GM06990 (cell line): Measurements from ENCODE around the gene HDAC1.

ENCODE experiments used
- DNase-seq: peaks from one replicate; pipeline ENCODE4 v3.0.0-alpha.2; 2011; ENCODE audit not compliant: insufficient read length; ENCODE audit errors: extremely low read depth
- H3K27me3 ChIP-seq: replicated peaks from 2 replicates; pipeline ENCODE4 v1.6.0; 2011; ENCODE audit warnings: low read length; ENCODE audit not compliant: control insufficient read depth, insufficient read depth
- H3K36me3 ChIP-seq: 2 replicates; pipeline ENCODE4 v1.5.1; 2011; ENCODE audit warnings: low read length; ENCODE audit not compliant: control insufficient read depth, insufficient read depth
- H3K4me3 ChIP-seq: replicated peaks from 2 replicates; pipeline ENCODE4 v1.5.1; 2011; ENCODE audit warnings: low read depth, mild to moderate bottlenecking, control low read depth, low read length
- CTCF ChIP-seq: IDR thresholded peaks from 2 replicates; pipeline ENCODE4 v1.5.1; 2011; ENCODE audit warnings: low read length, control low read depth, mild to moderate bottlenecking, inconsistent platforms; ENCODE audit not compliant: insufficient read depth, poor library complexity, severe bottlenecking

Gene HDAC1

GRCh38 chr1:32338637-32339145, 46.8 kb downstream of the HDAC1 start:
- no peak for TF ChIP-seq CTCF
- Histone ChIP-seq H3K36me3 (peaks cover 4% of the 10 kb centered on the region), H3K4me3 (no peak overlapping the region), H3K27me3 (no peaks in the 10 kb centered on the region)
- no peak for DNase-seq

GRCh38 chr1:32339363-32339978, 47.6 kb downstream of the HDAC1 start:
- no peak for TF ChIP-seq CTCF
- Histone ChIP-seq H3K36me3 (peaks cover under 1% of the 10 kb centered on the region), H3K27me3 (no peaks in the 10 kb centered on the region), H3K4me3 (no peak overlapping the region; the same call in 1 of the 2 replicates)
- peak; percentile 50 for DNase-seq

- Histone ChIP-seq H3K36me3 (no peaks in the 10 kb centered on the region), H3K27me3 (no peaks in the 10 kb centered on the region), H3K4me3 (no peak overlapping the region)
- no peak for DNase-seq
- TF ChIP-seq CTCF, result no peak
These were observed 49.4 kb downstream of the HDAC1 start for GRCh38 chr1:32341186-32341757.

- no peak for TF ChIP-seq CTCF
- no peaks in the 10 kb centered on the region for H3K27me3 ChIP-seq
- no peak overlapping the region for H3K4me3 ChIP-seq
- DNase-seq, result no peak
- no peaks in the 10 kb centered on the region for H3K36me3 ChIP-seq
These were observed 50.1 kb downstream of the HDAC1 start for GRCh38 chr1:32341971-32342370.

- DNase-seq, result no peak
- TF ChIP-seq CTCF, result no peak
- Histone ChIP-seq H3K36me3 (no peaks in the 10 kb centered on the region), H3K27me3 (no peaks in the 10 kb centered on the region), H3K4me3 (no peak overlapping the region)
These were observed 50.8 kb downstream of the HDAC1 start for GRCh38 chr1:32342704-32343103.
